Heart left ventricle (tissue), 16 donors: ENCODE results near the gene GAPVD1. TPM values are rescaled to one million over a fixed set of nuclear protein-coding genes. Genes with fewer than 3 reads are reported as not detected.

Experiments
- ATAC-seq, 4 donors: fragments of 200-7000 bp; cut with Tn5 transposase; one replicate each; pipeline ENCODE4 v1.9.1; 2020 to 2022; ENCODE audit warnings: moderate library complexity in 4 of 4, mild to moderate bottlenecking in 3 of 4, moderate number of reproducible peaks in 1 of 4
- DNase-seq, 5 donors: peaks; one replicate each; pipeline ENCODE4 v3.0.0-alpha.2; 2020
- H3K27ac ChIP-seq, 12 donors: fragments of 200-600 bp; sonication (generic) in 4 of 12; one replicate each; pipeline versions ENCODE4 v1.5.0 to v1.8.0; 2016 to 2022; ENCODE audit warnings: mild to moderate bottlenecking in 2 of 12
- H3K27me3 ChIP-seq, 9 donors: fragments of 200-600 bp; sonication (generic) in 2 of 9; one replicate each; pipeline versions ENCODE4 v1.5.1 to v1.8.0; 2016 to 2022; ENCODE audit warnings: mild to moderate bottlenecking in 3 of 9
- H3K36me3 ChIP-seq, 9 donors: fragments of 200-600 bp; sonication (generic) in 2 of 9; one replicate each; pipeline versions ENCODE4 v1.5.0 to v1.8.0; 2018 to 2022; ENCODE audit warnings: mild to moderate bottlenecking in 2 of 9
- H3K4me1 ChIP-seq, 12 donors: fragments of 200-600 bp; sonication (generic) in 4 of 12; one replicate each; pipeline versions ENCODE4 v1.5.0 to v1.8.0; 2016 to 2022; ENCODE audit warnings: mild to moderate bottlenecking in 3 of 12
- H3K4me3 ChIP-seq, 12 donors: fragments of 200-600 bp; sonication (generic) in 4 of 12; one replicate each; pipeline versions ENCODE4 v1.5.0 to v1.8.0; 2017 to 2022; ENCODE audit warnings: mild to moderate bottlenecking in 9 of 12, moderate library complexity in 4 of 12
- H3K9me3 ChIP-seq, 12 donors: fragments of 200-600 bp; sonication (generic) in 4 of 12; one replicate each; pipeline versions ENCODE4 v1.5.0 to v1.8.0; 2016 to 2022; ENCODE audit warnings: mild to moderate bottlenecking in 1 of 12
- CTCF ChIP-seq, 12 donors: fragments of 200-600 bp; sonication (generic) in 4 of 12; IDR thresholded peaks; one replicate each; pipeline versions ENCODE4 v1.5.0 to v1.8.0; 2018 to 2022; ENCODE audit warnings: antibody characterized with exemption in 12 of 12, mild to moderate bottlenecking in 5 of 12
- POLR2A ChIP-seq, 2 donors: fragments of 450-650 bp; IDR thresholded peaks; one replicate each; pipeline ENCODE4 v1.6.1; 2017; ENCODE audit warnings: antibody characterized with exemption in 2 of 2, mild to moderate bottlenecking in 2 of 2, moderate library complexity in 2 of 2
- WGBS, 4 donors: extraction: QIAGEN DNeasy Blood & Tissue Kit in 2 of 4; methylation state at CpG; one replicate each; pipeline versions ENCODE4 v1.1.5 to v1.1.7; 2013 to 2018; 5-methylcytosine and 5-hydroxymethylcytosine counted together
- intact Hi-C, 10 donors: fragments of 100-400 bp; cut with DNase I; formaldehyde crosslinking; loops; one replicate each; pipeline versions ENCODE4 v1.11.1 to v1.14.2; 2022
- polyA plus RNA-seq, 2 donors: library from polyadenylated mRNA; stranded (reverse); fragments of 200-250 nt; gene quantifications; one replicate each; pipeline ENCODE4 v1.2.3, GENCODE V29; 2013
- total RNA-seq, 9 donors: library from RNA; depleted of rRNA in 2 of 9; stranded (reverse); fragments of >200 nt in 2 of 9; fragmentation: NEBNext Ultra II Directional in 3 of 9; extraction: Animal tissue kit (Norgen Biotek cat#: 25700) in 3 of 9; gene quantifications; one replicate each; pipeline versions ENCODE4 v1.1.0 to v1.2.4, GENCODE V29; 2016 to 2023
- donor health status: ischemic (EF 13 %, LVEDD 7.1; RV severe dilation, severe dysfunction).
- donor health status: healthy with polysubstance abuse.
- donor health status: DM: no; HTN: yes; CAD: no.
- donor health status: DM: no; HTN: no; CAD: no.
- donor health status: ischemic (EF 25% LVEDD 6.9; RV normal size, moderate dysfunction).
- donor health status: ischemic (EF 25% LVEDD 5.7; RV mildly dilated, moderate dysfunction).
- donor health status: healthy.
- donor health status: DM: yes; HTN: yes; CAD: no.
- donor health status: ischemic (EF 35%, LVEDD 5.7; RV mildly dilated, moderate dysfunction).
- donor health status: nonischemic (EF 11% LVEDD 7.7; RV severe dilation, severe dysfunction).
- donor health status: DM: yes; HTN: yes; CAD: no.
- donor health status: PGD.
- donor health status: ischemic (EF 29% LVEDD 5.4; RV normal size, mild dysfunction).
- donor health status: nonischemic (EF 23%, LVEDD 6.1; RV moderate dilation, normal function).

GAPVD1 gene
- total and polyA plus RNA-seq, 11 donors: 7.2 to 45.5 (median 32.4) TPM

- Histone ChIP-seq H3K27ac (peak overlapping the region in 1 of 12 donors; percentile 97), H3K36me3 (no peaks in the 10 kb centered on the region), H3K4me3 (no peak overlapping the region), H3K27me3 (peaks cover 0 to 4% (median 0%) of the 10 kb centered on the region in 9 donors), H3K4me1 (peaks cover 0 to 45% (median 10%) of the 10 kb centered on the region in 12 donors), H3K9me3 (no peaks in the 10 kb centered on the region)
- TF ChIP-seq CTCF (IDR thresholded peaks at IDR 0.05) (no peak), POLR2A (IDR thresholded peaks at IDR 0.05) (no peak)
- intact Hi-C loops: loop anchor here in 3 of 10 donors (10.0 kb wide), 1 partner anchor 117 kb away; no protein-coding TSS in a partner anchor
- DNase-seq: no peak
- no peak for ATAC-seq
- WGBS, 4 donors: 85 to 94% (median 91%) methylated on average over 6 of the region's 6 CpGs
Observed at GRCh38 chr9:125258160-125258785, 3.4 kb upstream of the GAPVD1 start.

- intact Hi-C loops: loop anchor here in 3 of 10 donors (10.0 kb wide), 1 partner anchor 116 kb away; no protein-coding TSS in a partner anchor
- DNase-seq (peak in 1 of 5 donors; percentile 33), ATAC-seq (no peak)
- WGBS, 4 donors: 56 to 75% (median 61%) methylated on average over 2 of the region's 2 CpGs
- peaks cover 0 to 52% (median 16%) of the 10 kb centered on the region in 12 donors for H3K4me1 ChIP-seq
- peaks cover 0 to 3% (median 0%) of the 10 kb centered on the region in 9 donors for H3K36me3 ChIP-seq
- H3K27me3 ChIP-seq: peaks cover 0 to 4% (median 0%) of the 10 kb centered on the region in 9 donors
- no peaks in the 10 kb centered on the region for H3K9me3 ChIP-seq
- peak overlapping the region in 1 of 12 donors; percentile 97 for H3K27ac ChIP-seq
- H3K4me3 ChIP-seq: no peak overlapping the region
- TF ChIP-seq POLR2A (IDR thresholded peaks at IDR 0.05) (no peak), CTCF (IDR thresholded peaks at IDR 0.05) (no peak)
Observed at GRCh38 chr9:125258832-125259534, 2.6 kb upstream of the GAPVD1 start.

- TF ChIP-seq POLR2A (IDR thresholded peaks at IDR 0.05) (no peak), CTCF (IDR thresholded peaks at IDR 0.05) (no peak)
- DNase-seq: no peak
- intact Hi-C loops: loop anchor here in 1 of 10 donors (10.0 kb wide), 1 partner anchor 114 kb away; no protein-coding TSS in a partner anchor
- ATAC-seq: no peak
- Histone ChIP-seq H3K27ac (peak overlapping the region in 1 of 12 donors; percentile 97), H3K4me1 (peaks cover 0 to 64% (median 20%) of the 10 kb centered on the region in 12 donors), H3K27me3 (peaks cover 0 to 4% (median 0%) of the 10 kb centered on the region in 9 donors), H3K36me3 (peaks cover 0 to 15% (median 0%) of the 10 kb centered on the region in 9 donors), H3K9me3 (no peaks in the 10 kb centered on the region), H3K4me3 (no peak overlapping the region)
Observed at GRCh38 chr9:125260561-125260960, 1.1 kb upstream of the GAPVD1 start.
